KMS-11 (cell line): ENCODE results near the gene ZNF593OS.

ENCODE experiments used
- H2AFZ ChIP-seq: fragments of 200-600 bp; sonication (generic); 2 replicates; pipeline ENCODE4 v1.6.1; 2016; ENCODE audit warnings: antibody characterized with exemption, mixed run types, low read depth
- H3K27ac ChIP-seq: fragments of 200-600 bp; sonication (generic); 2 replicates; pipeline ENCODE4 v1.6.1; 2016; ENCODE audit warnings: mild to moderate bottlenecking, mixed run types
- H3K27me3 ChIP-seq: fragments of 200-600 bp; sonication (generic); 2 replicates; pipeline ENCODE4 v1.6.1; 2017; ENCODE audit warnings: mild to moderate bottlenecking, low read depth, mixed run types, moderate library complexity; ENCODE audit not compliant: insufficient read depth
- H3K36me3 ChIP-seq: fragments of 200-600 bp; sonication (generic); 2 replicates; pipeline ENCODE4 v1.6.1; 2017; ENCODE audit warnings: mild to moderate bottlenecking, mixed run types; ENCODE audit not compliant: insufficient read depth
- H3K4me1 ChIP-seq: fragments of 200-600 bp; sonication (generic); 2 replicates; pipeline ENCODE4 v1.6.1; 2016; ENCODE audit warnings: mild to moderate bottlenecking, low read depth, mixed run types; ENCODE audit not compliant: poor library complexity, severe bottlenecking
- H3K4me2 ChIP-seq: fragments of 200-600 bp; sonication (generic); 2 replicates; pipeline ENCODE4 v1.7.0; 2016; ENCODE audit warnings: mild to moderate bottlenecking, mixed run types
- H3K4me3 ChIP-seq: fragments of 200-600 bp; sonication (generic); IDR thresholded peaks from 2 replicates; pipeline ENCODE4 v1.6.1; 2017; ENCODE audit warnings: low read depth, low read length, mixed read lengths; ENCODE audit not compliant: insufficient read depth
- H3K79me2 ChIP-seq: fragments of 200-600 bp; sonication (generic); 2 replicates; pipeline ENCODE4 v1.6.1; 2016; ENCODE audit warnings: low read depth, mixed run types; ENCODE audit not compliant: insufficient read depth
- H3K9ac ChIP-seq: fragments of 200-600 bp; sonication (generic); 2 replicates; pipeline ENCODE4 v1.6.1; 2016; ENCODE audit warnings: mild to moderate bottlenecking, mixed run types
- H4K20me1 ChIP-seq: fragments of 200-600 bp; sonication (generic); 2 replicates; pipeline ENCODE4 v1.6.1; 2016; ENCODE audit warnings: mild to moderate bottlenecking, mixed run types; ENCODE audit not compliant: insufficient read depth
- TF ChIP-seq, protein P1 (sequence below): fragments of 200-600 bp; sonication (generic); conservative IDR thresholded peaks from 2 replicates; pipeline ENCODE4 v1.6.1; 2017; ENCODE audit warnings: low read depth, mild to moderate bottlenecking, antibody characterized with exemption, low read length, moderate library complexity, mixed read lengths

Gene ZNF593OS

DNA sequence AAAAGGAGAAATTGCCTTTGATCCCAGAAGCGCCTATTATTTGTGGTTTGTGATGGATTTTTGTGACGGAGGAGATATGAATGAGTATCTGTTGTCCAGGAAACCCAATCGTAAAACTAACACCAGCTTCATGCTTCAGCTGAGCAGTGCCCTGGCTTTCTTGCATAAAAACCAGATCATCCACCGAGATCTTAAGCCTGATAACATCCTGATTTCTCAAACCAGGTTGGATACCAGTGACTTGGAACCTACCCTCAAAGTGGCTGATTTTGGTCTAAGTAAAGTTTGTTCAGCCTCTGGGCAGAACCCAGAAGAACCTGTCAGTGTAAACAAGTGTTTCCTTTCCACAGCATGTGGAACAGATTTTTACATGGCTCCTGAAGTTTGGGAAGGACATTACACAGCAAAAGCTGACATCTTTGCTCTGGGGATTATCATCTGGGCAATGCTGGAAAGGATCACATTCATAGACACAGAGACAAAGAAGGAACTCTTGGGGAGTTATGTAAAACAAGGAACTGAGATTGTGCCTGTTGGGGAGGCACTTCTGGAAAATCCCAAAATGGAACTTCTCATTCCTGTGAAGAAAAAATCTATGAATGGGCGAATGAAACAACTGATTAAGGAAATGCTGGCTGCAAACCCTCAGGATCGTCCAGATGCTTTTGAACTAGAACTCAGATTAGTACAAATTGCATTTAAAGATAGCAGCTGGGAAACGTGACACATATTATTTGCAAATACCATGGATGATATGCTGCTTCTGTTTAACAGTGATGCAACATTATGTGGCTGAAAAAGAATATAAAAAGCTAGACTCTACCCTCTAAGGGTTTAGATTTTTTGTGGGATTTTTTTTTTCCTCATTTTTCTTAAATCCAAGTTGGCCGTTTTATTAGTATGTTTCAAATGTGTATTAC lies 49.5 kb downstream of the ZNF593OS start:
- Histone ChIP-seq H3K4me2 (no peak overlapping the region), H3K36me3 (no peaks in the 10 kb centered on the region), H3K79me2 (peaks cover 3% of the 10 kb centered on the region; the same call in 1 of the 2 replicates), H3K27me3 (no peaks in the 10 kb centered on the region), H4K20me1 (no peaks in the 10 kb centered on the region), H3K4me1 (peaks cover 90% of the 10 kb centered on the region), H3K27ac (no peak overlapping the region), H2AFZ (no peak overlapping the region), H3K4me3 (no peak overlapping the region), H3K9ac (no peak overlapping the region)
- TF ChIP-seq, protein P1, sequence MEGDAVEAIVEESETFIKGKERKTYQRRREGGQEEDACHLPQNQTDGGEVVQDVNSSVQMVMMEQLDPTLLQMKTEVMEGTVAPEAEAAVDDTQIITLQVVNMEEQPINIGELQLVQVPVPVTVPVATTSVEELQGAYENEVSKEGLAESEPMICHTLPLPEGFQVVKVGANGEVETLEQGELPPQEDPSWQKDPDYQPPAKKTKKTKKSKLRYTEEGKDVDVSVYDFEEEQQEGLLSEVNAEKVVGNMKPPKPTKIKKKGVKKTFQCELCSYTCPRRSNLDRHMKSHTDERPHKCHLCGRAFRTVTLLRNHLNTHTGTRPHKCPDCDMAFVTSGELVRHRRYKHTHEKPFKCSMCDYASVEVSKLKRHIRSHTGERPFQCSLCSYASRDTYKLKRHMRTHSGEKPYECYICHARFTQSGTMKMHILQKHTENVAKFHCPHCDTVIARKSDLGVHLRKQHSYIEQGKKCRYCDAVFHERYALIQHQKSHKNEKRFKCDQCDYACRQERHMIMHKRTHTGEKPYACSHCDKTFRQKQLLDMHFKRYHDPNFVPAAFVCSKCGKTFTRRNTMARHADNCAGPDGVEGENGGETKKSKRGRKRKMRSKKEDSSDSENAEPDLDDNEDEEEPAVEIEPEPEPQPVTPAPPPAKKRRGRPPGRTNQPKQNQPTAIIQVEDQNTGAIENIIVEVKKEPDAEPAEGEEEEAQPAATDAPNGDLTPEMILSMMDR = no peak

DNA sequence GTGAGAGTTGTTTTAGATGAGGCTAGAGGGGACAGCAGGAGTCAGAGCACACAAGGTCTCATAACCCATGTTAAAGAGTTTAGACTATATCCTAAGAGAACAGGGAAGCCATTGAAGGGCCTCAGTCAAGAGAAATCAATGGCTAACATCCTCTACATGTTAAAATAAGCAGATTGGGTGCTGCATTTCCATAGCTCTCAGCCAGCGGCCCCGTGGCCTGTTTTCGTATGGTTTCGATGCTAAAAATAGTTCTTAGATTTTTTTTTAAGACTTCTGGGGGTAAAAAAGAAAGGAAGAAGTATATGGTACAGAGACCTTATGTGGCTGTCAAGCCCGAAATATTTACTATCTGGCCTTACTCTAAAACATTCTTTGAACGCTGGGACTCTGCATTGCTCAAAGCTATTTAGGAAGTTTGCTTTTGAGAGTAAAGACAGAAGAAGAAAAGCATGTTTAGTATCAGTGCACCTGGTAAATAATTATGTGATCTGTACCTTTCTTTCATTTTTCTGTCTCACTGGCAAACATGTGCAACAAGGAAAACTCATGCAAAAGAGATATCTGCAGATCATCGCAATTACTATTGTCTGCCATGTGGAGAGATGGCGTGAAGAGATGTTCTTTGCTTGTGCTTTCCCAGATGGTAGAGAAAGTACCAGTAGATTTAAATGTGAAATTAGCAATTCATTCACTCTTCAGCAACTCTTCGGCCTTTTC lies 51.6 kb downstream of the ZNF593OS start:
- H3K27me3 ChIP-seq = no peaks in the 10 kb centered on the region
- peak overlapping the region; percentile 79 for H3K27ac ChIP-seq
- H3K4me2 ChIP-seq = peak overlapping the region; percentile 94
- TF ChIP-seq, protein P1 = no peak
- no peaks in the 10 kb centered on the region for H3K36me3 ChIP-seq
- peak overlapping the region; percentile 32; the same call in 1 of the 2 replicates for H2AFZ ChIP-seq
- H3K4me1 ChIP-seq = peaks cover 73% of the 10 kb centered on the region
- no peaks in the 10 kb centered on the region for H4K20me1 ChIP-seq
- H3K79me2 ChIP-seq = peaks cover 3% of the 10 kb centered on the region; the same call in 1 of the 2 replicates
- H3K9ac ChIP-seq = peak overlapping the region; percentile 38; the same call in 1 of the 2 replicates
- peak overlapping the region; percentile 33 for H3K4me3 ChIP-seq
